Measurements from ENCODE around the gene MTG2.

Gene MTG2

DNA sequence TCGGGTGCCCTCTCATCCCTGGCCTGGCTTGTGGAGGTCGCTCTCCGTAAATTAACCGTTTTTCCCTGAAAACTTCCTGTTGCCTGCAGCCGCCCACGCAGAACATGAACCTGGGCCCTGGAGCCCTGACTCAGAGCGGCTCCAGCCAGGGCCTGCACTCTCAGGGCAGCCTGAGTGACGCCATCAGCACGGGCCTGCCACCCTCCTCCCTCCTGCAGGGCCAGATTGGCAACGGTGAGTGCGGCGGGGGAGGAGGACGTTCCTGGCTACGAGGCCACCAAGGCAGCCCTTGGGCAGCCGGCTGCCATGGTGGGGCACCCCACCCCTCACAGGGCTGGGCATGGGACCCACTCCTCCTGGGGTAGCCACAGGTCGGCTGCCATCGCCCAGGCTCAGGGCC is 21.5 kb upstream of the MTG2 start:
- Histone ChIP-seq H3K36me3 (ENCODE audit: control insufficient read depth in 2 of 2, insufficient read depth in 1 of 2, low read length in 2 of 2) (peaks cover 0 to 55% of the 10 kb centered on the region in 2 experiments; a peak in 2 of 3 replicates), H3K9me3 (ENCODE audit: control insufficient read depth, insufficient read depth, low read depth, low read length) (no peaks in the 10 kb centered on the region), H3K4me1 (ENCODE audit: control insufficient read depth, insufficient read depth, low read length) (no peaks in the 10 kb centered on the region), H3K4me3 (ENCODE audit: low read depth, low read length) (no peak overlapping the region), H3K27ac (ENCODE audit: extremely low read depth, low read depth, low read length) (no peak overlapping the region)
- ChIA-PET POLR2A (no interaction called here), CTCF (no interaction called here)
- TF ChIP-seq ZNF585B (tag by site-specific recombination; IDR thresholded peaks at IDR 0.05) (no peak), HIC1 (tag by site-specific recombination; IDR thresholded peaks at IDR 0.05) (peak; percentile 43; the same call in 1 of the 2 replicates), ZNF16 (tag by site-specific recombination; IDR thresholded peaks at IDR 0.05; ENCODE audit: low read depth) (no peak), KLF10 (tag by site-specific recombination; IDR thresholded peaks at IDR 0.05) (no peak), ZNF26 (tag by site-specific recombination; IDR thresholded peaks at IDR 0.05) (no peak), SALL2 (tag by site-specific recombination; IDR thresholded peaks at IDR 0.05; ENCODE audit: borderline replicate concordance) (no peak), OVOL3 (tag by site-specific recombination; IDR thresholded peaks at IDR 0.05) (no peak), AEBP2 (tag by site-specific recombination; IDR thresholded peaks at IDR 0.05; ENCODE audit: borderline replicate concordance) (no peak), ZNF18 (tag by site-specific recombination; IDR thresholded peaks at IDR 0.05) (no peak), ZFP69B (tag by site-specific recombination; IDR thresholded peaks at IDR 0.05) (no peak), ZNF776 (tag by site-specific recombination; IDR thresholded peaks at IDR 0.05; ENCODE audit: borderline replicate concordance) (no peak), ZNF558 (tag by site-specific recombination; IDR thresholded peaks at IDR 0.05) (no peak), ZNF529 (tag by site-specific recombination; IDR thresholded peaks at IDR 0.05; ENCODE audit: insufficient replicate concordance) (no peak), ELK4 (IDR thresholded peaks at IDR 0.05; ENCODE audit: borderline replicate concordance, low read depth, low read length) (no peak), ZBTB48 (tag by site-specific recombination; IDR thresholded peaks at IDR 0.05) (no peak), ZFHX2 (tag by site-specific recombination; conservative IDR thresholded peaks at IDR 0.05) (peak; percentile 51)

DNA sequence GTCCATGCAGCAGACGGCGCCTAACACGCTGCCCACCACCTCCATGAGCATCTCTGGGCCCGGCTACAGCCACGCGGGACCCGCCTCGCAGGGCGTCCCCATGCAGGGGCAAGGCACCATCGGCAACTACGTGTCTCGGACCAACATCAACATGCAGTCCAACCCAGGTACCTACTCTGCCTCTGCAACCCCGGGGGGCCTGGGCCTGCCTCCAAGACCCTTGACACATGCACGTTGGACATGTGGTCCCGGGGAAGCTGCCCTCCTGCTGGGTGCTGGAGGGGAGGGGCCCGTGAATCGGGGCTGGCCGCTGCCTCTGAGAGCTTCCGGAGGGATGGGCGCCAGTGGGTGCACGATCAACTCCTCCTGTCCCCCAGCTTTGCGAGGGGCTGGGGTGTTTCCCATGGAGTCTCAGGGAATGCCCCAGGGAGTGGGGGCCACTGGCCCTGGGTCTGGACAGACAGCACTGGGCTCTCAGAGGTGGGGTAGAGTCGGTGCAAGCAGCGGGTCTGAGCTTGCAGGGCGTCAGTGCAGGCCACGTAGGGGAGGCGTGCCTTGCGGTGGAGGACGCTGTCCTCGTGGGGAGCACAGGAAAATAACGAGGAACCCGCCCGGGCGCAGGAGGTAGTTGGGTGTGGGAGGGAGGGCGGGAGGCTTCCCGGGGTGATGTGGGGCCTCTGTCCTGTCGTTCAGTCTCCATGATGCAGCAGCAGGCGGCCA is 19.9 kb upstream of the MTG2 start:
- no peaks in the 10 kb centered on the region for H3K9me3 ChIP-seq (ENCODE audit: control insufficient read depth, insufficient read depth, low read depth, low read length)
- peaks cover 0 to 60% of the 10 kb centered on the region in 2 experiments; a peak in 2 of 3 replicates for H3K36me3 ChIP-seq (ENCODE audit: control insufficient read depth in 2 of 2, insufficient read depth in 1 of 2, low read length in 2 of 2)
- CTCF ChIA-PET: no interaction called here
- TF ChIP-seq YY2 (tag by site-specific recombination; IDR thresholded peaks at IDR 0.05) (no peak), REST (tag by site-specific recombination; IDR thresholded peaks at IDR 0.05) (no peak), ZSCAN30 (tag by site-specific recombination; IDR thresholded peaks at IDR 0.05) (no peak), ZNF449 (tag by site-specific recombination; IDR thresholded peaks at IDR 0.05) (no peak), ZNF121 (tag by site-specific recombination; IDR thresholded peaks at IDR 0.05) (no peak)

More for the DNA sequence above, 19.9 kb upstream of the MTG2 start:
- no peak overlapping the region for H3K27ac ChIP-seq (ENCODE audit: extremely low read depth, low read depth, low read length)
- no peaks in the 10 kb centered on the region for H3K4me1 ChIP-seq (ENCODE audit: control insufficient read depth, insufficient read depth, low read length)
- POLR2A ChIA-PET: no interaction called here
- no peak overlapping the region for H3K4me3 ChIP-seq (ENCODE audit: low read depth, low read length)
